A673 (cell line): Measurements from ENCODE around the gene SLC38A3. TPM values are rescaled to one million over a fixed set of nuclear protein-coding genes. Genes with fewer than 3 reads are reported as not detected.

Source experiments
- BruUV-seq: library from RNA; stranded (reverse); fragments of 400-500 nt; replicated peaks from 2 replicates; lab custom pipeline; 2021; lab: Mats Ljungman, UMichigan
- CTCF ChIA-PET: fragments of 300-600 bp; sonication (Branson Sonifier 250); formaldehyde crosslinking; loops from one replicate; lab custom pipeline; 2022; ENCODE audit warnings: antibody characterized with exemption; lab: Charles Lee
- POLR2A ChIA-PET: fragments of 300-600 bp; sonication (Branson Sonifier 250); formaldehyde crosslinking; loops from one replicate; lab custom pipeline; 2022; ENCODE audit warnings: antibody characterized with exemption; ENCODE audit not compliant: low non-redundant PET; lab: Charles Lee
- DNase-seq: peaks from one replicate; pipeline ENCODE4 v3.0.0-alpha.2; 2015; ENCODE audit warnings: low spot score
- H3K27ac ChIP-seq: fragments of 200-600 bp; sonication (generic); 2 replicates; pipeline ENCODE4 v1.5.1; 2016; ENCODE audit warnings: mixed run types, low read depth, mild to moderate bottlenecking, mixed read lengths, antibody characterized with exemption, low read length; ENCODE audit not compliant: poor library complexity, severe bottlenecking
- H3K27me3 ChIP-seq: fragments of 200-600 bp; sonication (generic); replicated peaks from 2 replicates; pipeline ENCODE4 v1.6.1; 2017; ENCODE audit warnings: mixed run types, low read depth, mild to moderate bottlenecking, mixed read lengths, antibody characterized with exemption, low read length; ENCODE audit not compliant: insufficient read depth, poor library complexity
- H3K36me3 ChIP-seq: fragments of 200-600 bp; sonication (generic); 2 replicates; pipeline ENCODE4 v1.6.1; 2016; ENCODE audit warnings: mixed run types, mild to moderate bottlenecking, mixed read lengths, antibody characterized with exemption, low read length; ENCODE audit not compliant: insufficient read depth, poor library complexity, severe bottlenecking
- H3K4me1 ChIP-seq: fragments of 200-600 bp; sonication (generic); 2 replicates; pipeline ENCODE4 v1.6.1; 2017; ENCODE audit warnings: mixed run types, mild to moderate bottlenecking, mixed read lengths, antibody characterized with exemption, low read length; ENCODE audit not compliant: insufficient read depth, poor library complexity, severe bottlenecking
- H3K4me3 ChIP-seq: fragments of 200-600 bp; sonication (generic); 2 replicates; pipeline ENCODE4 v1.5.1; 2016; ENCODE audit warnings: low read depth, mixed run types, mild to moderate bottlenecking, mixed read lengths, low read length; ENCODE audit not compliant: poor library complexity, severe bottlenecking
- H3K9me3 ChIP-seq: fragments of 200-600 bp; sonication (generic); 2 replicates; pipeline ENCODE4 v1.6.1; 2016; ENCODE audit warnings: mixed run types, low read depth, mild to moderate bottlenecking, mixed read lengths, antibody characterized with exemption, low read length; ENCODE audit not compliant: poor library complexity, severe bottlenecking
- EZH2 ChIP-seq: fragments of 200-600 bp; sonication (generic); IDR thresholded peaks from 2 replicates; pipeline ENCODE4 v1.6.1; 2017; ENCODE audit warnings: borderline replicate concordance, low read depth, mild to moderate bottlenecking, mixed read lengths, antibody characterized with exemption, low read length; ENCODE audit not compliant: poor library complexity, severe bottlenecking
- intact Hi-C: fragments of 100-400 bp; cut with micrococcal nuclease; formaldehyde crosslinking; loops from one replicate; pipeline ENCODE4 v1.10.0; 2022; ENCODE audit not compliant: unreplicated experiment
- total RNA-seq: library from RNA; stranded (reverse); gene quantifications from 2 replicates; pipeline ENCODE4 v1.2.3, GENCODE V29; 2021
- TF ChIP-seq, protein P1 (sequence below): fragments of 300-800, 200-600 bp; sonication (generic); conservative IDR thresholded peaks from 2 replicates; pipeline ENCODE4 v1.5.1; 2017; ENCODE audit warnings: low read depth, mild to moderate bottlenecking, antibody characterized with exemption, low read length, moderate library complexity, mixed read lengths

The SLC38A3 gene
- total RNA-seq, 1 experiment from 2014 or later, result not detected

DNA sequence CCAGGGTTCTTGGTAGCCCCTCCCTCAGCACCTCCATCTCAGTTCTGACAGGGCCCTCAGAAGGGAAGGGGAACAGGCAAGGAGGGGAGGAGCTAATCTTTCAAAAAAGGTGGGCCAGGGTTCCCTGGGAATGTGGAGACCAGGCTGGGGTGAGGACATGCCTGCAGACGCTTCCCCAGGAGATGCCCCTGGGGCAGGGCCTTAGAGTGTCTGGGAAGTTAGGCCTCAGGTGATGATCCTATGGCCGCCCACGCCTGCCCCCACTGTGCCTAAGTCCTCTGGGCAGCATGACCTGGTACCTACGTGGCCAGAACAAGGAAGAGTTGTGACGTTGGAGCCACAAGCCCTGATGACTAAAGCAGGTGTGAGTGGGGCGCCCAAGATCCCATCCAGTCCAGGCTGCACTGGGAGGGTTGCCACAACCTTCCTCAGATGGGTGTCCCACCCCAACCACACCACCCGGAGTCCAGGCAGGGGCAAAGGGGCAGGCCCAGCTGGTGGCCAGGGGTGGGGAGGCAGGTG is 60.0 kb downstream of the SLC38A3 start:
- peaks cover 20% of the 10 kb centered on the region for H3K4me1 ChIP-seq
- ChIA-PET CTCF (interaction anchor here (0.5 to 0.6 kb wide), 2 partner anchors 31 to 1405 kb away, joined by 4 to 7 read pairs; no protein-coding TSS in a partner anchor), POLR2A (no interaction called here)
- peak overlapping the region; percentile 23 for H3K27ac ChIP-seq
- intact Hi-C loops, result loop anchor here (10.0 kb wide), 1 partner anchor 140 kb away; no protein-coding TSS in a partner anchor
- no peak for DNase-seq
- no peaks in the 10 kb centered on the region for H3K36me3 ChIP-seq
- no TSS peak for BruUV-seq
- no peaks in the 10 kb centered on the region for H3K9me3 ChIP-seq
- no peaks in the 10 kb centered on the region for H3K27me3 ChIP-seq
- no peak overlapping the region for H3K4me3 ChIP-seq
- TF ChIP-seq EZH2, result no peak
- TF ChIP-seq, protein P1, sequence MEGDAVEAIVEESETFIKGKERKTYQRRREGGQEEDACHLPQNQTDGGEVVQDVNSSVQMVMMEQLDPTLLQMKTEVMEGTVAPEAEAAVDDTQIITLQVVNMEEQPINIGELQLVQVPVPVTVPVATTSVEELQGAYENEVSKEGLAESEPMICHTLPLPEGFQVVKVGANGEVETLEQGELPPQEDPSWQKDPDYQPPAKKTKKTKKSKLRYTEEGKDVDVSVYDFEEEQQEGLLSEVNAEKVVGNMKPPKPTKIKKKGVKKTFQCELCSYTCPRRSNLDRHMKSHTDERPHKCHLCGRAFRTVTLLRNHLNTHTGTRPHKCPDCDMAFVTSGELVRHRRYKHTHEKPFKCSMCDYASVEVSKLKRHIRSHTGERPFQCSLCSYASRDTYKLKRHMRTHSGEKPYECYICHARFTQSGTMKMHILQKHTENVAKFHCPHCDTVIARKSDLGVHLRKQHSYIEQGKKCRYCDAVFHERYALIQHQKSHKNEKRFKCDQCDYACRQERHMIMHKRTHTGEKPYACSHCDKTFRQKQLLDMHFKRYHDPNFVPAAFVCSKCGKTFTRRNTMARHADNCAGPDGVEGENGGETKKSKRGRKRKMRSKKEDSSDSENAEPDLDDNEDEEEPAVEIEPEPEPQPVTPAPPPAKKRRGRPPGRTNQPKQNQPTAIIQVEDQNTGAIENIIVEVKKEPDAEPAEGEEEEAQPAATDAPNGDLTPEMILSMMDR, result no peak

DNA sequence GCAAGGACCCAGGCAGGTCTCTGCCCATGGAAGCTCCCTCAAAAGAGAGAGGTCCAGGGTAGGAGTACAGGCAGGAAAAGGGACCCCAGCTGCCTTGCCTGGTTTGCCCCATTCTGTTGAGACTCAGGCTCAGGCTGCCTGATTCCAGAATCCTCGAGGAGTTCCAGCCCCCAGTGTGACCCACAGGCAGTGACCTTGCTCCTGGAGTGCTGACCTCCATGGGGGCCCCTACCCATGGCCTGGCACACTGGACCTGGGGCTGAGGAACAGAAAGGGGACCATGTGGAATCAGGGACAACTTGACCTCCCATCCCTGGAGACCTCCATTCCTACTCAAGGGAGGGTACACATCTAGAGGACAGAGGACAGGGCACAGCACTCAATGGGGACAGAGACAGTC is 60.5 kb downstream of the SLC38A3 start:
- no peak for TF ChIP-seq EZH2
- TF ChIP-seq, protein P1, result no peak
- intact Hi-C loops, result loop anchor here (10.0 kb wide), 1 partner anchor 141 kb away; no protein-coding TSS in a partner anchor
- no TSS peak for BruUV-seq
- Histone ChIP-seq H3K4me1 (peaks cover 20% of the 10 kb centered on the region), H3K36me3 (no peaks in the 10 kb centered on the region), H3K27ac (no peak overlapping the region), H3K27me3 (no peaks in the 10 kb centered on the region), H3K9me3 (no peaks in the 10 kb centered on the region), H3K4me3 (no peak overlapping the region)
- DNase-seq, result no peak
- ChIA-PET POLR2A (no interaction called here), CTCF (interaction anchor here (0.6 kb wide), 1 partner anchor 31 kb away, joined by 7 read pairs; no protein-coding TSS in a partner anchor)

DNA sequence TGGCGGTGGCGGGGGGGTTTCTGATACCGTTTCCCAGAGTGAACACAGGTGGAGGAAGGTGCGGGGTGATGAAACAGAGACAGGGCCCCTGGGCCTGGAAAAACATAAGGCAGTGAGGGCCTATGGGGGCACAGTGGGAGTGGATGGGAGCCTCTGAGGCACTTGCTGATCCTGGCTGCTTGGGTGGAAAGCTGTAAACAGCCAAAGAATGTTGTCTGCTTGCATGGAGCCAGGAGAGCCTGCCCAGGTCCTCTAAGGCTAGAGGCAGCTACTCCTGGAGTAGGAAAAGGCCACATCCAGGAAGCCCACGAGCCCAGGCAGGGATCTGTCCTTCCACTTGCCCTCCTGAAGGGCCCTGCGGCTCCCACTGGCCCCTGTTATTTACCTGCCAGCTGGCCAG is 60.9 kb downstream of the SLC38A3 start:
- POLR2A ChIA-PET, result no interaction called here
- no TSS peak for BruUV-seq
- TF ChIP-seq EZH2, result no peak
- TF ChIP-seq, protein P1, result no peak
- H3K9me3 ChIP-seq, result no peaks in the 10 kb centered on the region
- DNase-seq, result no peak
- H3K4me1 ChIP-seq, result peaks cover 20% of the 10 kb centered on the region
- intact Hi-C loops, result loop anchor here (10.0 kb wide), 1 partner anchor 141 kb away; no protein-coding TSS in a partner anchor
- H3K4me3 ChIP-seq, result no peak overlapping the region
- CTCF ChIA-PET, result no interaction called here
- H3K27ac ChIP-seq, result no peak overlapping the region
- no peaks in the 10 kb centered on the region for H3K27me3 ChIP-seq
- H3K36me3 ChIP-seq, result no peaks in the 10 kb centered on the region
